HEK293 (cell line): ENCODE measurements around the gene NAA80.

Experiments used
- CTCF ChIP-seq: fragments of 450-650 bp; formaldehyde crosslinking; IDR thresholded peaks from 2 replicates; pipeline ENCODE4 v1.5.1; 2016; ENCODE audit warnings: missing biosample characterization, missing genetic modification characterization
- HOXD13 ChIP-seq: sonication (generic); formaldehyde crosslinking; IDR thresholded peaks from 2 replicates; pipeline ENCODE4 v1.8.0; 2022; ENCODE audit warnings: missing genetic modification reagents, borderline replicate concordance
- ZNF350 ChIP-seq: fragments of 450-650 bp; formaldehyde crosslinking; IDR thresholded peaks from 2 replicates; pipeline ENCODE4 v1.5.0; 2017; ENCODE audit warnings: missing biosample characterization, mild to moderate bottlenecking, missing genetic modification characterization

DNA sequence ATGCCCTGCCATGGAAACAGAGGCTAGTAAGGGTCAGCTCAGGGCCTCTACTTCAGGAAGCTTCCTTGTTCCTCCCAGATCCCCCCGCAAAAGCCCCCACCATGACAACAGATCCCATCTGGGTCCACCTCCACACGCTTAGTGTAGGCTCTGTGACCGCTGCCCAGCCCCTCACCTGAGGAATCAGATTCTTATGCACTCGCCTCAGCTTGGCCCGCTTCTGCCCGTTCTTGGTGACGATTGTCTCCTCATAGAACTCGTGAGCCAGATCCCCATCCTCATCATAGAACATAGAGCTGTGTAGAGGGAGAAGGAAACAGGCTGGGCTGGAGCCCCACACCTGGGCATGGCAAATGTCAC lies 27.0 kb upstream of the NAA80 start:
- no peak for TF ChIP-seq HOXD13
- TF ChIP-seq CTCF (tag by site-specific recombination) = no peak
- TF ChIP-seq ZNF350 (tag by site-specific recombination) = no peak
